ENCODE data around the gene CMTM1.

Gene CMTM1

GRCh38 chr16:66566051-66566901 lies at the start of gene CMTM1:
Gene CMTM1, plus strand, starts transcription at chr16:66566439. Its CDS starts 75 bp downstream, at chr16:66566514.
- Histone ChIP-seq H3K27ac (ENCODE audit: low read depth, low read length) (no peak within 1 kb of the TSS), H3K9me3 (ENCODE audit: control insufficient read depth in 1 of 2, low read length in 2 of 2) (no peaks in the 10 kb centered on the region), H3K27me3 (ENCODE audit: control insufficient read depth in 1 of 2, insufficient read depth in 2 of 2, low read length in 2 of 2) (no peaks in the 10 kb centered on the region), H3K4me1 (ENCODE audit: control insufficient read depth in 1 of 2, insufficient read depth in 2 of 2, low read length in 2 of 2) (peaks cover 0 to 13% of the 10 kb centered on the region in 2 donors), H3K4me3 (ENCODE audit: low read depth in 1 of 2, low read length in 2 of 2) (no peak within 1 kb of the TSS), H3K36me3 (ENCODE audit: control insufficient read depth in 1 of 2, insufficient read depth in 2 of 2, low read length in 2 of 2) (peaks cover 0 to 24% of the 10 kb centered on the region in 2 donors), H3K9ac (ENCODE audit: low read depth in 1 of 2, low read length in 2 of 2) (no peak within 1 kb of the TSS)

GRCh38 chr16:66516509-66516807 lies 49.8 kb upstream of the CMTM1 start:
- H3K9me3 ChIP-seq (ENCODE audit: control insufficient read depth in 1 of 2, low read length in 2 of 2): no peaks in the 10 kb centered on the region
- peak overlapping the region; percentile 76 for H3K27ac ChIP-seq (ENCODE audit: low read depth, low read length)
- H3K9ac ChIP-seq (ENCODE audit: low read depth in 1 of 2, low read length in 2 of 2): peak overlapping the region; percentile 48 to 85
- peak overlapping the region in 1 of 2 donors; percentile 57 for H3K4me3 ChIP-seq (ENCODE audit: low read depth in 1 of 2, low read length in 2 of 2)
- no peaks in the 10 kb centered on the region for H3K27me3 ChIP-seq (ENCODE audit: control insufficient read depth in 1 of 2, insufficient read depth in 2 of 2, low read length in 2 of 2)
- peaks cover 12 to 16% of the 10 kb centered on the region in 2 donors for H3K36me3 ChIP-seq (ENCODE audit: control insufficient read depth in 1 of 2, insufficient read depth in 2 of 2, low read length in 2 of 2)
- peaks cover 41 to 54% of the 10 kb centered on the region in 2 donors for H3K4me1 ChIP-seq (ENCODE audit: control insufficient read depth in 1 of 2, insufficient read depth in 2 of 2, low read length in 2 of 2)

- Histone ChIP-seq H3K27me3 (ENCODE audit: control insufficient read depth in 1 of 2, insufficient read depth in 2 of 2, low read length in 2 of 2) (no peaks in the 10 kb centered on the region), H3K4me1 (ENCODE audit: control insufficient read depth in 1 of 2, insufficient read depth in 2 of 2, low read length in 2 of 2) (peaks cover 47 to 60% of the 10 kb centered on the region in 2 donors), H3K4me3 (ENCODE audit: low read depth in 1 of 2, low read length in 2 of 2) (peak overlapping the region; percentile 43 to 57), H3K27ac (ENCODE audit: low read depth, low read length) (peak overlapping the region; percentile 95), H3K36me3 (ENCODE audit: control insufficient read depth in 1 of 2, insufficient read depth in 2 of 2, low read length in 2 of 2) (peaks cover 11 to 12% of the 10 kb centered on the region in 2 donors), H3K9me3 (ENCODE audit: control insufficient read depth in 1 of 2, low read length in 2 of 2) (no peaks in the 10 kb centered on the region), H3K9ac (ENCODE audit: low read depth in 1 of 2, low read length in 2 of 2) (peak overlapping the region; percentile 48 to 85)
Observed at GRCh38 chr16:66516808-66517585, 49.2 kb upstream of the CMTM1 start.

- Histone ChIP-seq H3K4me3 (ENCODE audit: low read depth in 1 of 2, low read length in 2 of 2) (peak overlapping the region in 1 of 2 donors; percentile 57), H3K36me3 (ENCODE audit: control insufficient read depth in 1 of 2, insufficient read depth in 2 of 2, low read length in 2 of 2) (peaks cover 11% of the 10 kb centered on the region in 2 donors), H3K4me1 (ENCODE audit: control insufficient read depth in 1 of 2, insufficient read depth in 2 of 2, low read length in 2 of 2) (peaks cover 53 to 65% of the 10 kb centered on the region in 2 donors), H3K9ac (ENCODE audit: low read depth in 1 of 2, low read length in 2 of 2) (peak overlapping the region; percentile 33 to 85), H3K27me3 (ENCODE audit: control insufficient read depth in 1 of 2, insufficient read depth in 2 of 2, low read length in 2 of 2) (no peaks in the 10 kb centered on the region), H3K27ac (ENCODE audit: low read depth, low read length) (peak overlapping the region; percentile 95), H3K9me3 (ENCODE audit: control insufficient read depth in 1 of 2, low read length in 2 of 2) (no peaks in the 10 kb centered on the region)
Observed at GRCh38 chr16:66517586-66518263, 48.5 kb upstream of the CMTM1 start.

GRCh38 chr16:66519482-66520373 lies 46.5 kb upstream of the CMTM1 start:
- H3K4me3 ChIP-seq (ENCODE audit: low read depth in 1 of 2, low read length in 2 of 2): no peak overlapping the region
- no peak overlapping the region for H3K27ac ChIP-seq (ENCODE audit: low read depth, low read length)
- H3K9ac ChIP-seq (ENCODE audit: low read depth in 1 of 2, low read length in 2 of 2): no peak overlapping the region
- H3K9me3 ChIP-seq (ENCODE audit: control insufficient read depth in 1 of 2, low read length in 2 of 2): no peaks in the 10 kb centered on the region
- H3K27me3 ChIP-seq (ENCODE audit: control insufficient read depth in 1 of 2, insufficient read depth in 2 of 2, low read length in 2 of 2): no peaks in the 10 kb centered on the region
- H3K36me3 ChIP-seq (ENCODE audit: control insufficient read depth in 1 of 2, insufficient read depth in 2 of 2, low read length in 2 of 2): peaks cover 6 to 11% of the 10 kb centered on the region in 2 donors
- peaks cover 64 to 79% of the 10 kb centered on the region in 2 donors for H3K4me1 ChIP-seq (ENCODE audit: control insufficient read depth in 1 of 2, insufficient read depth in 2 of 2, low read length in 2 of 2)

- Histone ChIP-seq H3K27me3 (ENCODE audit: control insufficient read depth in 1 of 2, insufficient read depth in 2 of 2, low read length in 2 of 2) (no peaks in the 10 kb centered on the region), H3K9ac (ENCODE audit: low read depth in 1 of 2, low read length in 2 of 2) (no peak overlapping the region), H3K4me3 (ENCODE audit: low read depth in 1 of 2, low read length in 2 of 2) (no peak overlapping the region), H3K36me3 (ENCODE audit: control insufficient read depth in 1 of 2, insufficient read depth in 2 of 2, low read length in 2 of 2) (peaks cover 3 to 8% of the 10 kb centered on the region in 2 donors), H3K9me3 (ENCODE audit: control insufficient read depth in 1 of 2, low read length in 2 of 2) (no peaks in the 10 kb centered on the region), H3K4me1 (ENCODE audit: control insufficient read depth in 1 of 2, insufficient read depth in 2 of 2, low read length in 2 of 2) (peaks cover 70 to 79% of the 10 kb centered on the region in 2 donors), H3K27ac (ENCODE audit: low read depth, low read length) (no peak overlapping the region)
Observed at GRCh38 chr16:66520406-66521170, 45.7 kb upstream of the CMTM1 start.

- Histone ChIP-seq H3K9me3 (ENCODE audit: control insufficient read depth in 1 of 2, low read length in 2 of 2) (no peaks in the 10 kb centered on the region), H3K9ac (ENCODE audit: low read depth in 1 of 2, low read length in 2 of 2) (no peak overlapping the region), H3K27me3 (ENCODE audit: control insufficient read depth in 1 of 2, insufficient read depth in 2 of 2, low read length in 2 of 2) (no peaks in the 10 kb centered on the region), H3K27ac (ENCODE audit: low read depth, low read length) (peak overlapping the region; percentile 53), H3K36me3 (ENCODE audit: control insufficient read depth in 1 of 2, insufficient read depth in 2 of 2, low read length in 2 of 2) (peaks cover 7% of the 10 kb centered on the region in 2 donors), H3K4me1 (ENCODE audit: control insufficient read depth in 1 of 2, insufficient read depth in 2 of 2, low read length in 2 of 2) (peaks cover 69 to 73% of the 10 kb centered on the region in 2 donors), H3K4me3 (ENCODE audit: low read depth in 1 of 2, low read length in 2 of 2) (peak overlapping the region; percentile 8 to 10)
Observed at GRCh38 chr16:66521252-66521713, 45.0 kb upstream of the CMTM1 start.

GRCh38 chr16:66521951-66522771 lies 44.1 kb upstream of the CMTM1 start:
- peak overlapping the region; percentile 53 for H3K27ac ChIP-seq (ENCODE audit: low read depth, low read length)
- H3K36me3 ChIP-seq (ENCODE audit: control insufficient read depth in 1 of 2, insufficient read depth in 2 of 2, low read length in 2 of 2): peaks cover 7 to 9% of the 10 kb centered on the region in 2 donors
- H3K9me3 ChIP-seq (ENCODE audit: control insufficient read depth in 1 of 2, low read length in 2 of 2): no peaks in the 10 kb centered on the region
- no peak overlapping the region for H3K9ac ChIP-seq (ENCODE audit: low read depth in 1 of 2, low read length in 2 of 2)
- H3K4me1 ChIP-seq (ENCODE audit: control insufficient read depth in 1 of 2, insufficient read depth in 2 of 2, low read length in 2 of 2): peaks cover 61 to 67% of the 10 kb centered on the region in 2 donors
- no peaks in the 10 kb centered on the region for H3K27me3 ChIP-seq (ENCODE audit: control insufficient read depth in 1 of 2, insufficient read depth in 2 of 2, low read length in 2 of 2)
- H3K4me3 ChIP-seq (ENCODE audit: low read depth in 1 of 2, low read length in 2 of 2): peak overlapping the region in 1 of 2 donors; percentile 10

Data from duodenal mucosa (tissue), 2 donors.